A549 treated with CpdA at 1 μM for 4 hours (cell line): ENCODE measurements around the gene CALR. TPM values are rescaled to one million over a fixed set of nuclear protein-coding genes. Genes with fewer than 3 reads are reported as not detected.

ENCODE experiments used
- total RNA-seq: library from RNA; stranded (reverse); fragments of 200-300 nt; extraction: Qiagen RNA extraction; gene quantifications from 5 replicates; pipeline ENCODE4 v1.2.3, GENCODE V29; 2022; ENCODE audit warnings: low read depth

The CALR gene
- total RNA-seq: 606 to 640 TPM (median 607 TPM) in 5 replicates

GRCh38 chr19:12937927-12938778, at the start of gene CALR:
Gene CALR, plus strand, starts transcription at chr19:12938609. Its CDS starts 71 bp downstream, at chr19:12938680.

GRCh38 chr19:12890787-12891552, 47.4 kb upstream of the CALR start, which contains the start of gene GCDH:
Gene GCDH, plus strand, starts transcription at chr19:12891160. Its CDS starts 145 bp downstream, at chr19:12891305.

GRCh38 chr19:12933287-12934072, 4.9 kb upstream of the CALR start, which contains the start of gene FARSA:
Gene FARSA, minus strand, starts transcription at chr19:12933711. Its CDS starts 15 bp downstream, at chr19:12933696.

GRCh38 chr19:12945479-12946091, 7.2 kb downstream of the CALR start, which contains the start of gene RAD23A:
Gene RAD23A, plus strand, starts transcription at chr19:12945862. Its CDS starts 87 bp downstream, at chr19:12945949.

GRCh38 chr19:12956446-12957388, 18.3 kb downstream of the CALR start, which contains the start of gene GADD45GIP1:
Gene GADD45GIP1, minus strand, starts transcription at chr19:12957223. Its CDS starts 11 bp downstream, at chr19:12957212.

GRCh38 chr19:12969292-12969988, 31.0 kb downstream of the CALR start, which contains the start of gene DAND5:
Gene DAND5, plus strand, starts transcription at chr19:12969576. Its CDS starts 85 bp downstream, at chr19:12969661.

Other genes with a start within 250 kb of the CALR start
- gene FBXW9, start 242.0 kb upstream of the CALR start, total RNA-seq: 9.4 to 13.1 TPM (median 11.1 TPM) in 5 replicates
- 26.5 to 38.1 TPM (median 34.8 TPM) in 5 replicates for gene TNPO2, start 214.7 kb upstream of the CALR start, total RNA-seq
- 154 to 217 TPM (median 198 TPM) in 5 replicates for gene TRIR, start 203.9 kb upstream of the CALR start, total RNA-seq
- gene GET3, start 201.1 kb upstream of the CALR start, total RNA-seq: 66.0 to 99.1 TPM (median 96.6 TPM) in 5 replicates
- 0.05 to 0.10 TPM (median 0.08 TPM) in 3 of 5 replicates, not detected in the others for gene BEST2, start 186.8 kb upstream of the CALR start, total RNA-seq
- gene HOOK2, start 163.1 kb upstream of the CALR start, total RNA-seq: 9.1 to 13.2 TPM (median 10.1 TPM) in 5 replicates
- gene JUNB, start 147.1 kb upstream of the CALR start, total RNA-seq: 80.8 to 152 TPM (median 131 TPM) in 5 replicates
- 0.41 to 0.94 TPM (median 0.74 TPM) in 5 replicates for gene PRDX2, start 136.8 kb upstream of the CALR start, total RNA-seq
- 8.2 to 20.2 TPM (median 11.8 TPM) in 4 of 5 replicates, not detected in the other for gene THSD8, start 136.5 kb upstream of the CALR start, total RNA-seq
- gene RNASEH2A, start 132.0 kb upstream of the CALR start, total RNA-seq: 26.5 to 49.9 TPM (median 42.8 TPM) in 5 replicates
- gene RTBDN, start 104.0 kb upstream of the CALR start, total RNA-seq: 0.10 to 0.77 TPM (median 0.27 TPM) in 4 of 5 replicates, not detected in the other
- 1.0 to 3.0 TPM (median 1.9 TPM) in 5 replicates for gene MAST1, start 100.1 kb upstream of the CALR start, total RNA-seq
- 26.4 to 33.8 TPM (median 31.6 TPM) in 5 replicates for gene DNASE2, start 57.2 kb upstream of the CALR start, total RNA-seq
- 0.08 TPM in 1 of 5 replicates, not detected in the others for gene KLF1, start 51.4 kb upstream of the CALR start, total RNA-seq
- gene GCDH, start 47.4 kb upstream of the CALR start, total RNA-seq: 8.9 to 12.5 TPM (median 9.9 TPM) in 5 replicates
- 0.23 to 0.55 TPM (median 0.40 TPM) in 5 replicates for gene SYCE2, start 19.3 kb upstream of the CALR start, total RNA-seq
- 77.7 to 87.4 TPM (median 81.4 TPM) in 5 replicates for gene FARSA, start 4.9 kb upstream of the CALR start, total RNA-seq
- gene RAD23A, start 7.3 kb downstream of the CALR start, total RNA-seq: 73.6 to 84.7 TPM (median 79.2 TPM) in 5 replicates
- 30.1 to 55.5 TPM (median 52.4 TPM) in 5 replicates for gene GADD45GIP1, start 18.6 kb downstream of the CALR start, total RNA-seq
- 0.09 to 0.16 TPM in 2 of 5 replicates, not detected in the others for gene DAND5, start 31.0 kb downstream of the CALR start, total RNA-seq
- 3.8 to 5.0 TPM (median 4.2 TPM) in 5 replicates for gene NFIX, start 56.9 kb downstream of the CALR start, total RNA-seq
- gene LYL1, start 164.2 kb downstream of the CALR start, total RNA-seq: 0.62 to 1.0 TPM (median 0.77 TPM) in 5 replicates
- gene TRMT1, start 178.1 kb downstream of the CALR start, total RNA-seq: 39.1 to 48.0 TPM (median 46.0 TPM) in 5 replicates
- 34.1 to 43.7 TPM (median 40.6 TPM) in 5 replicates for gene NACC1, start 179.7 kb downstream of the CALR start, total RNA-seq
- gene STX10, start 211.8 kb downstream of the CALR start, total RNA-seq: 42.3 to 63.0 TPM (median 60.7 TPM) in 5 replicates
- gene IER2, start 211.8 kb downstream of the CALR start, total RNA-seq: 60.3 to 91.4 TPM (median 81.0 TPM) in 5 replicates